Liver (tissue), 9 donors: ENCODE data around the gene TAF6L. TPM values are rescaled to one million over a fixed set of nuclear protein-coding genes. Genes with fewer than 3 reads are reported as not detected.

Experiments
- DNase-seq: peaks from one replicate; pipeline ENCODE4 v3.0.0-alpha.2; 2017; ENCODE audit warnings: low spot score
- H3K27ac ChIP-seq, 2 donors: one replicate each; pipeline ENCODE4 v1.7.0; 2013; ENCODE audit warnings: inconsistent platforms in 2 of 2, low read length in 2 of 2, control low read depth in 1 of 2, low read depth in 1 of 2, mild to moderate bottlenecking in 1 of 2
- H3K27me3 ChIP-seq, 4 donors: one replicate each; pipeline versions ENCODE4 v1.6.1 to v1.7.0; 2013; ENCODE audit warnings: low read length in 3 of 4, inconsistent platforms in 1 of 4, mild to moderate bottlenecking in 1 of 4, moderate library complexity in 1 of 4; ENCODE audit not compliant: control insufficient read depth in 4 of 4, insufficient read depth in 4 of 4
- H3K36me3 ChIP-seq, 4 donors: one replicate each; pipeline versions ENCODE4 v1.6.1 to v1.7.0; 2013; ENCODE audit warnings: low read length in 3 of 4, mild to moderate bottlenecking in 3 of 4, low read depth in 1 of 4, moderate library complexity in 1 of 4; ENCODE audit not compliant: control insufficient read depth in 4 of 4, insufficient read depth in 3 of 4
- H3K4me1 ChIP-seq, 4 donors: one replicate each; pipeline versions ENCODE4 v1.6.1 to v1.7.0; 2013; ENCODE audit warnings: low read length in 3 of 4, mild to moderate bottlenecking in 3 of 4, moderate library complexity in 1 of 4; ENCODE audit not compliant: control insufficient read depth in 4 of 4, insufficient read depth in 4 of 4
- H3K4me3 ChIP-seq, 3 donors: one replicate each; pipeline versions ENCODE4 v1.6.1 to v1.7.0; 2013; ENCODE audit warnings: low read length in 3 of 3, control low read depth in 1 of 3, low read depth in 1 of 3, mild to moderate bottlenecking in 1 of 3
- H3K9ac ChIP-seq, 2 donors: one replicate each; pipeline ENCODE4 v1.7.0; 2013; ENCODE audit warnings: low read length in 2 of 2, mild to moderate bottlenecking in 2 of 2, moderate library complexity in 2 of 2, control low read depth in 1 of 2, low read depth in 1 of 2
- H3K9me3 ChIP-seq, 4 donors: one replicate each; pipeline versions ENCODE4 v1.6.1 to v1.7.0; 2013; ENCODE audit warnings: low read length in 3 of 4; ENCODE audit not compliant: control insufficient read depth in 4 of 4
- FOXA2 ChIP-seq: IDR thresholded peaks from 2 replicates; pipeline ENCODE4 v1.6.1; 2016; ENCODE audit warnings: antibody characterized with exemption
- HNF4A ChIP-seq, 2 donors: conservative IDR thresholded peaks; 2 replicates each; pipeline ENCODE4 v1.6.1; 2016; ENCODE audit warnings: antibody characterized with exemption in 2 of 2, mild to moderate bottlenecking in 2 of 2
- HNF4G ChIP-seq: IDR thresholded peaks from 2 replicates; pipeline ENCODE4 v1.6.1; 2016; ENCODE audit warnings: antibody characterized with exemption
- JUND ChIP-seq, 2 donors: IDR thresholded peaks; 2 replicates each; pipeline ENCODE4 v1.6.1; 2016; ENCODE audit warnings: antibody characterized with exemption in 2 of 2
- NR2F2 ChIP-seq: IDR thresholded peaks from 2 replicates; pipeline ENCODE4 v1.6.1; 2016; ENCODE audit warnings: antibody characterized with exemption
- REST ChIP-seq: IDR thresholded peaks from 2 replicates; pipeline ENCODE4 v1.6.1; 2016; ENCODE audit warnings: antibody characterized with exemption, mild to moderate bottlenecking
- SP1 ChIP-seq: IDR thresholded peaks from 2 replicates; pipeline ENCODE4 v1.6.1; 2018; ENCODE audit warnings: antibody characterized with exemption, mild to moderate bottlenecking
- TAF1 ChIP-seq: conservative IDR thresholded peaks from 2 replicates; pipeline ENCODE4 v1.6.1; 2016; ENCODE audit warnings: antibody characterized with exemption, mild to moderate bottlenecking
- YY1 ChIP-seq: IDR thresholded peaks from 2 replicates; pipeline ENCODE4 v1.6.1; 2016; ENCODE audit warnings: antibody characterized with exemption, mild to moderate bottlenecking
- WGBS: extraction: QIAGEN DNeasy Blood & Tissue Kit; methylation state at CpG from one replicate; pipeline ENCODE4 v1.1.7; 2013; 5-methylcytosine and 5-hydroxymethylcytosine counted together
- polyA plus RNA-seq, 2 donors: library from polyadenylated mRNA; stranded (reverse) in 1 of 2; unstranded in 1 of 2; fragments of 200-250 nt in 1 of 2; fragments of >200 nt in 1 of 2; fragmentation: Nextera tagmentation in 1 of 2; extraction: Ambion mirVana in 1 of 2; gene quantifications; one replicate each; pipeline versions ENCODE4 v1.2.1 to v1.2.3, GENCODE V29; 2013 to 2015
- total RNA-seq, 2 donors: library from RNA; depleted of rRNA; stranded (reverse); fragments of >200 nt; gene quantifications; one replicate each; pipeline ENCODE4 v1.2.3, GENCODE V29; 2014
- TF ChIP-seq, protein P1 (sequence below): IDR thresholded peaks from 2 replicates; pipeline ENCODE4 v1.6.1; 2016; ENCODE audit warnings: antibody characterized with exemption
- TF ChIP-seq, protein P2 (sequence below): IDR thresholded peaks from 2 replicates; pipeline ENCODE4 v1.6.1; 2016; ENCODE audit warnings: antibody characterized with exemption
- TF ChIP-seq, protein P3 (sequence below): IDR thresholded peaks from 2 replicates; pipeline ENCODE4 v1.6.1; 2016; ENCODE audit warnings: antibody characterized with exemption
- donor health status: healthy.
- donor health status: healthy.
- donor health status: healthy.
- donor health status: healthy.
- donor health status: healthy.

Gene TAF6L
- total and polyA plus RNA-seq, 4 donors = 5.8 to 25.2 (median 10.6) TPM

GRCh38 chr11:62804310-62805075 is 33.3 kb downstream of the TAF6L start:
- DNase-seq = no peak
- TF ChIP-seq NR2F2 (no peak), HNF4G (no peak), HNF4A (conservative IDR thresholded peaks at IDR 0.05) (no peak), FOXA2 (no peak), TAF1 (no peak), SP1 (no peak), REST (no peak)
- TF ChIP-seq, protein P1, sequence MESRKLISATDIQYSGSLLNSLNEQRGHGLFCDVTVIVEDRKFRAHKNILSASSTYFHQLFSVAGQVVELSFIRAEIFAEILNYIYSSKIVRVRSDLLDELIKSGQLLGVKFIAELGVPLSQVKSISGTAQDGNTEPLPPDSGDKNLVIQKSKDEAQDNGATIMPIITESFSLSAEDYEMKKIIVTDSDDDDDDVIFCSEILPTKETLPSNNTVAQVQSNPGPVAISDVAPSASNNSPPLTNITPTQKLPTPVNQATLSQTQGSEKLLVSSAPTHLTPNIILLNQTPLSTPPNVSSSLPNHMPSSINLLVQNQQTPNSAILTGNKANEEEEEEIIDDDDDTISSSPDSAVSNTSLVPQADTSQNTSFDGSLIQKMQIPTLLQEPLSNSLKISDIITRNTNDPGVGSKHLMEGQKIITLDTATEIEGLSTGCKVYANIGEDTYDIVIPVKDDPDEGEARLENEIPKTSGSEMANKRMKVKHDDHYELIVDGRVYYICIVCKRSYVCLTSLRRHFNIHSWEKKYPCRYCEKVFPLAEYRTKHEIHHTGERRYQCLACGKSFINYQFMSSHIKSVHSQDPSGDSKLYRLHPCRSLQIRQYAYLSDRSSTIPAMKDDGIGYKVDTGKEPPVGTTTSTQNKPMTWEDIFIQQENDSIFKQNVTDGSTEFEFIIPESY = no peak
- TF ChIP-seq, protein P2, sequence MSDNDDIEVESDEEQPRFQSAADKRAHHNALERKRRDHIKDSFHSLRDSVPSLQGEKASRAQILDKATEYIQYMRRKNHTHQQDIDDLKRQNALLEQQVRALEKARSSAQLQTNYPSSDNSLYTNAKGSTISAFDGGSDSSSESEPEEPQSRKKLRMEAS = no peak
- TF ChIP-seq, protein P3, sequence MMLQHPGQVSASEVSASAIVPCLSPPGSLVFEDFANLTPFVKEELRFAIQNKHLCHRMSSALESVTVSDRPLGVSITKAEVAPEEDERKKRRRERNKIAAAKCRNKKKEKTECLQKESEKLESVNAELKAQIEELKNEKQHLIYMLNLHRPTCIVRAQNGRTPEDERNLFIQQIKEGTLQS = no peak
- Histone ChIP-seq H3K4me3 (peak overlapping the region; percentile 71 to 95 (median 90)), H3K27me3 (no peaks in the 10 kb centered on the region), H3K4me1 (peaks cover 0 to 27% (median 16%) of the 10 kb centered on the region in 4 donors), H3K9ac (peak overlapping the region; percentile 66 to 96), H3K9me3 (no peaks in the 10 kb centered on the region), H3K36me3 (peaks cover 12 to 37% (median 28%) of the 10 kb centered on the region in 4 donors), H3K27ac (peak overlapping the region; percentile 73 to 87)
- 6% methylated on average over 14 of the region's 14 CpGs for WGBS

DNA sequence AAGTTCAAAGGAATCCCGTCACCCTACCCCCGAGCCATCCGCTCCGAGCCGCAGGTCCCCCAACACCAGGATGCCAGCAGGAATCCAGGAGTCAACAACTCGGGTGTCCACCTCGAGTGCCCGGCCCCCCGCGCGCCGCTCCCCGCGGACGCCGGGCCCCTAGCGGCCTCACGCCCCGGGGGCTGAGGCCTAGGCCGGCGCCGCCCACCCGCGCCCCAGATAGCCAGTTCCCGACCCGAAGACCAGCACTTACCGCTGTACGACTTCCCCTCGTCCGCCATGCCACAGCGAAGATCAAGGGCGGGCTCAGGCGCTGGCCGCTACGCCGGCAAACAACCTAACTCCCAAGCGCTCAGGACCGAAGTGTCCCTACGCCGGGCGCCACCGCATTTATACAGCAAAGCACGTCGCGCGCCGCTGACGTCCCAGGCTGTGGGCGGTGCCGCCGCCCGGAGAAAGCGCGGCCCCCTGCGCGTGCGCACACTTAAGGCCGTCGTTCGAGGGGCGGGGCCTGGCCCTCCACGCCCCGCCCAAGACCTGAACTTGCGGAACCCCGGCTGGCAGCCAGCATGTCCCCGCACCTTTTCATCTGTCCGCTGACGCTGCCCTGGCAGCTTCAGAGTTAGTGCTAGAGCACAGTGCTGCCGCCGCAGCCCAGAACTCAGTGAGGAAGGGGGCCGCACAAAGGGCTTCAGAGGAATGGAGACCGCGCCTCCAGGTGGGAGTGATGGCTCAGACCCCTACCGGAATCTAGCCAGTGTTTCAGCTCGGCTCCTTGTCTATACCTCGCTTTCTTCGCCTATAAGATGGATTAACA is 34.1 kb downstream of the TAF6L start, which contains the start of gene NXF1:
Gene NXF1, minus strand, starts transcription at position 365 of the 817 bp plus-strand sequence. Its CDS starts 84 bp downstream, at position 281.
- no peaks in the 10 kb centered on the region for H3K9me3 ChIP-seq
- H3K27ac ChIP-seq = peak within 1 kb of the TSS; percentile 80 to 90
- peak within 1 kb of the TSS; percentile 71 to 95 (median 90) for H3K4me3 ChIP-seq
- peaks cover 0 to 27% (median 16%) of the 10 kb centered on the region in 4 donors for H3K4me1 ChIP-seq
- H3K27me3 ChIP-seq = no peaks in the 10 kb centered on the region
- peak within 1 kb of the TSS; percentile 66 to 96 for H3K9ac ChIP-seq
- peaks cover 7 to 29% (median 20%) of the 10 kb centered on the region in 4 donors for H3K36me3 ChIP-seq
- DNase-seq = peak; percentile 98
- under 1% methylated on average over 77 of the region's 77 CpGs for WGBS
- TF ChIP-seq, protein P2 = no peak
- peak; percentile 83 for TF ChIP-seq YY1
- TF ChIP-seq REST = peak; percentile 97
- TF ChIP-seq JUND (IDR thresholded peaks at IDR 0.05) = peak in 1 of 2 donors; percentile 43
- TF ChIP-seq FOXA2 = no peak
- TF ChIP-seq, protein P1 = no peak
- TF ChIP-seq HNF4G = no peak
- TF ChIP-seq HNF4A (conservative IDR thresholded peaks at IDR 0.05) = peak in 1 of 2 donors; percentile 8
- TF ChIP-seq, protein P3 = no peak
